ENCODE measurements around the gene MPP2.
A peak's percentile ranks its signal among the peaks of the same experiment; 100 is the strongest.
"Not testable (repeated sequence)": the region's sequence is repeated elsewhere in the genome, so short reads cannot be mapped to it uniquely, and the experiment has no call there.

The MPP2 gene

DNA sequence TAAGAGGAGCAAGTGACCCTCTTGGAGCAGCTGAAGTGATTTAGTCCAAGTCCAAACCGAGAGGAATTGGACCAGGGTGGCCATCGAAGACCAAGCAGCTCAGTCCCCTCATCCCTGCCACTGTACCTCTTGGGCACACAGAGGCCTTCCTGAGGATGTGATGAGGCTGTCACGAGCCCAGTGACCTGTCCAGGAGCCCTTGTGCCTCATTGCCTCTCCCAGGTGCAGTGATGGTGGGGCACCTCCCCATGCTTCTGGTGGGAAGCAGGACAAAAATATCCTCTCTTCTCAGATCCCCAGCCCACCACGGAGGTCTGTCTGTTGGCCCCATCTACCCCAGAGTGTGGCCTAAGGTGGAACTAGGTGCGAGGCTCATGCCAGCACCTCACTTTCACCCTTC is 63.1 kb downstream of the MPP2 start:
- no peak for DNase-seq

DNA sequence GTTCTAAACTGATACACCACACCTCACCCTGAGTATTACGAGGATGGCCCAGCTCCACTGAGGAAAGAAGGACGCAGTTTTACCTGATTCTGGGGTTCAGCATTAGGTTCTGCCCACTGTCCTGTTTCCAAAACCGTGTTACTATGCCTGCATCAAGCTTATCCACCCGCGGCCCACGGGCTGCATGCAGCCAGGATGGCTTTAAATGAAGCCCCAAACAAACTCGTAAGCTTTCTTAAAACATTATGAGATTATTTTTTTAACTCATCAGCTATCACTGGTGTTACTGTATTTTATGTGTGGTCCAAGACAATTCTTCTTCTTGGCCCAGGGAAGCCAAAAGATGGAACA is 64.4 kb downstream of the MPP2 start:
- no peak for DNase-seq

- not testable (repeated sequence) for DNase-seq
These were observed 65.0 kb downstream of the MPP2 start for GRCh38 chr17:43842091-43842974.

- DNase-seq = no peak
These were observed 66.1 kb downstream of the MPP2 start for GRCh38 chr17:43841282-43841681.

GRCh38 chr17:43840814-43841213 is 66.5 kb downstream of the MPP2 start:
- DNase-seq = no peak

DNA sequence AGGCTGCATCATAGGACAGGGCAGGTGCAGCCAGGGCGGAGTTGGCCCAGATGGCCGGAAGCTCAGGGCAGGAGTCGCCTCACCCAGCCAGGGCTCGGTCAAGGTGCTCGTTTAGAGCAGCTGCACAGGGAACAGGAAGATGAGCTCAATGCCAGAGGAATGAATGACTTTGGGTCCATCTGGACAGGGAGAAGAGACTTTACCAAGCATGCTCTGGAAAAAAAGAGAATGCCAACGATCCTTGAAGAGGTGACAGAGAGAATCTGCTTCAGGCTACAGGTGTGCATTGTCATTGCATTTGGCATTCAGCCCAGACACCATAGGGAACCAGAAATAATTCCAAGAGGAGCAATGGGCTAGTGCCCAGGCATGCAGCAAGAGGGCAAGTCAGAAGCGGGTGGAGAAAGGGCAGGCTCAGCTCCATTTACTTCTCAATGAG is 67.6 kb downstream of the MPP2 start:
- DNase-seq = no peak

DNA sequence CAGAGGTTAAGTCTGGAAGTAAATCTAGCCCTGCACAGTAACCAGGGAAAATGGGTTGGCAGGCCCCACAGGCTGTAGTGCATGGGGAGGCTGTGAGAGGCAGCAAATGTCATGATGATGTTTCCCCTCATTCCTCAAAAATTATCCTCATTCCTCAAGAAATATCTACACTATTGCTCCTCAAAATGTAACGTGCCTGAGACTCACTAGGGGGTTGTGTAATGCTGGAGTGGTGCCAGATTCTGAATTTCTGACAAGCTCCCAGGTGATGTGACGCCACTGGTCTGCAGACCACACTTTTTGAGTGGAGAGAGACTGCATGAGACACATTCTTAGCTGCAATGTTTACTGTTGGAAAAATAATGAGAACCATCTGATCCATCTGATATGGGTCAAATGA is 73.2 kb downstream of the MPP2 start:
- DNase-seq = no peak

GRCh38 chr17:43832976-43833829 is 74.1 kb downstream of the MPP2 start, which contains the start of gene MPP3:
TSS of gene MPP3 (minus strand) at chr17:43833146. CDS start at chr17:43831906, 1,240 bp downstream.
- DNase-seq = peak; percentile 41 to 54

DNA sequence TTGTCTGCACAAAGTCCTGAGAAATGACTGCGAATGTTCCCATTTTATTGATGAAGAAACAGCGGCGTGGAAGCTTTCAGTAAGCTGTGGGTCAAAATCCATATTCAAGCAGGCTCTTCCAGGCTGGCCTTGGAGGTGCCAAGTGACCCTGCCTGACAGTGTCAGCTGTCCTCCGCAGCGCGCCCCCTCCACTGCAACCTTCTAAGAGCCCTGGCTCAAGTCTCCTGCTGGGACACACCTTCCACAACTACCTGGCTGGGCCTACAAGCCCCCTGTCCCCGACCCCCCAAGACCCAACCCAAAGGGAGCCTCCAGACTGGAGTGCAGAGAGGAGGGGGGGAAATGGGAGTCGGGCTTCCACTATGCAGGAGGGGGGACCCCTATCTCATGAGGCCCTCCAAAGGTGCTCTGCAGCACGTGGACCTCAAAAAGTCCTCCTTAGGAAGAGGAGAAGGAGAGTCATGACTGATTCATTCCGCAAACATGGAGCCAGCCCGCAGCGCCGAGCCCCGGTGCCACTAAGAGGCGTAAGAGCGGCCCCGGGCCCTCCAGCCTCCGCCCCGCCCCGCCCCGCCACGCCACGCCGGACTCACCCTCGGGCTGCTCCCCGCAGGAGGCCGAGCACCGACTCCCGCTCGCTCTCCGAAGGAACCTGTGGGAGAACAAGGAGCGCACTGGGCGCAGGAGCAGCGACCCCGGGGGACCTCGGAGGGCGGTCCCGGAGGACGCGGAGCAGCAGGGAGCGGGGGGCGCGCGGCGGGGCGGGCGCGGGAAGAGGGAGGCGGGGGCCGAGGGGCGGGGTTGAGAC is 75.0 kb downstream of the MPP2 start:
- DNase-seq = peak in 1 of 2 donors; percentile 2

DNA sequence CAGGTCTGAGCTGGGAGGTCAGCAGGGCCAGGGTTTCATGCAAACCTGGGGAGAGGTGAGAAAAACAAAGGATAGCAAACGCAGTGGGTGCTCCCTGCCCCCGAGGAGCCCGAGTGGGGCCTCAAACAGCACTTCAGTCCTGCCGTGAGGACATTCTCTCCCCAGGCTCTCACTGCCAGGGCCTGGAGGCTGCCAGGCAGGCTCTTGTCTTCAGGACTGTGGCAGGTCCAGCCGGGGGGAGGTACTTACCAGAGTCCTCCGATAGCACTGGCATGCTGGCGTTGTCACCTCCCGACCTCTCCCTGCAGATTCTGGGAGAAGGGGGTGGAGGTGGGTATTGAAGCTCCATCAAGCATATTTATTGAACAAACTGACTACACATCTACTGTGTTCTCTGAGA is 75.7 kb downstream of the MPP2 start:
- DNase-seq = no peak

DNA sequence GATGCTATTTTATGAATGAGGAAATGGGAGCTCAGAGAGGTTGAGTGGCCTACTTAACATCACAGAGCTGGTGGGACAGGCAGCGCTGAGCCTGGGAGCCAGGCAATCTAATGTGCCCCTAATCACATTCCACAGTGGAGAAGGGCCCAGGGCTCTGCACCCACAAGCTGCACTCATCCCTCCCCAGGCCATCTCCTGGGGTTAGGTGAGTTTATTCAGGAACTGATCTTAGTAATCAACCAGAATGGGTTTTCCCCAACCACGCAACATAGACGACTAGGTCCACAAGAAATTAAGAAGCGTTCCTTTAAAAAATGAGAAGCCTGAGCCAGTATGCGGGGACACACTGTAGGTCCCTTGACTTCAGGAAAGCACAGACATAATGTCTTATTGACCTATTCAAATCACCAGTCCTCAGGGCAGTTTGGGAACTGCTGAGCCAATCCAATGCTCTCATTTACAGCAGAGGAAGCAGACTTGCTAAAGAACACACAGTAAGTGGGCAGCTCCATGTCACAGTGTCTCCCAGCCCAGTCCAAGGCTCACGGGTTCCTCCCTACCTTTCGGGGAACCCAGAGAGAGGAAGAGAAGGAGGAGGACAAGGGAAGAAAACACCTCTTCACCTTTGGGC is 76.7 kb downstream of the MPP2 start:
- DNase-seq = no peak

- DNase-seq = no peak
These were observed 77.6 kb downstream of the MPP2 start for GRCh38 chr17:43829738-43830137.

GRCh38 chr17:43827596-43827995 is 79.7 kb downstream of the MPP2 start:
- no peak for DNase-seq

DNA sequence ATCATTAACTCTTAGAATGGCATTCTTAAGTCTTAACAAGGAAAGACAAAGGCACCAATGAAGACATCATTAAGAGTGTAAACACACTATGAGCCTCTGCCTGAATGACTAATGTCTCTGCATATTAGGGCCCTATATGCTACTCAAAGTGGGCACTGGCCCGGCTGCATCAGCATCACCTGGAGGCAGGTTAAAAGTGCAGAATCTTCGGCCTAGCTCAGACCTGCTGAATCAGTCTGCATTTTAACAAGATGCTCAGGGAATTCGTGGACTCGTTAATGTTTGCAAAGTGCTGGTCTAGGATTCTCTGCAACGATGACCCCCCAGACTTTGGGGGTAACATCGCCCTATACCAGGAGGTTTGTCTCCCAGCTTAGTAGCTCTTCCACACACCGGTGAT is 81.1 kb downstream of the MPP2 start:
- no peak for DNase-seq

- DNase-seq = no peak
These were observed 81.8 kb downstream of the MPP2 start for GRCh38 chr17:43825567-43825966.

All from CD4-positive, alpha-beta T cell treated with Interleukin-1 beta for 1 hour (primary cell).